Skeletal muscle cell (primary cell): ENCODE data around the gene HCN1.

Experiments
- DNase-seq: peaks from one replicate; pipeline ENCODE4 v3.0.0-alpha.2; 2010; ENCODE audit warnings: low read depth
- H3K4me3 ChIP-seq: 2 replicates; pipeline ENCODE4 v1.5.1; 2011; ENCODE audit warnings: low read depth, mild to moderate bottlenecking, control low read depth, low read length, moderate library complexity

HCN1 gene

GRCh38 chr5:45205403-45205961 is 490.7 kb downstream of the HCN1 start:
- no peak overlapping the region for H3K4me3 ChIP-seq
- DNase-seq: no peak
